ENCODE results near the gene NHLRC2. TPM values are rescaled to one million over a fixed set of nuclear protein-coding genes. Genes with fewer than 3 reads are reported as not detected.

NHLRC2 gene
- total RNA-seq, 1 donor from 2014 or later = 47.6 TPM

GRCh38 chr10:113867904-113868303 lies 13.4 kb downstream of the NHLRC2 start:
- Mint-ChIP-seq H3K4me1 (no peaks in the 10 kb centered on the region), H3K9me3 (peaks cover 12% of the 10 kb centered on the region)
- H3K36me3 ChIP-seq = peaks cover 12% of the 10 kb centered on the region

GRCh38 chr10:113869789-113870188 lies 15.3 kb downstream of the NHLRC2 start:
- Mint-ChIP-seq H3K27ac (no peak overlapping the region), H3K4me1 (no peaks in the 10 kb centered on the region), H3K4me3 (no peak overlapping the region), H3K27me3 (ENCODE audit: insufficient read depth, low read depth) (no peaks in the 10 kb centered on the region), H3K9me3 (peaks cover 17% of the 10 kb centered on the region), H3K36me3 (peaks cover 48% of the 10 kb centered on the region)
- Histone ChIP-seq H4K20me1 (ENCODE audit: low read depth) (peaks cover 13% of the 10 kb centered on the region), H3K4me1 (no peaks in the 10 kb centered on the region), H3K4me3 (no peak overlapping the region), H3K4me2 (no peak overlapping the region), H3K9me3 (ENCODE audit: low read depth) (no peaks in the 10 kb centered on the region), H3K9ac (no peak overlapping the region), H3K27me3 (no peaks in the 10 kb centered on the region), H2AFZ (replicated peaks) (no peak overlapping the region), H3K36me3 (no peaks in the 10 kb centered on the region), H3F3A (ENCODE audit: low read depth) (no peaks in the 10 kb centered on the region), H3K27ac (no peak overlapping the region), H3K79me2 (ENCODE audit: low read depth) (peaks cover 98% of the 10 kb centered on the region)
- no peak for DNase-seq (ENCODE audit: low spot score)
- no peak for TF ChIP-seq CTCF (IDR thresholded peaks at IDR 0.05)
- TF ChIP-seq EZH2 (IDR thresholded peaks at IDR 0.05) = no peak
- no peak for TF ChIP-seq EZH2phosphoT487 (IDR thresholded peaks at IDR 0.05)

More at GRCh38 chr10:113867904-113868303, 13.4 kb downstream of the NHLRC2 start:
- Histone ChIP-seq H3K4me3 (no peak overlapping the region), H3K4me1 (no peaks in the 10 kb centered on the region), H3K9ac (no peak overlapping the region), H3K79me2 (ENCODE audit: low read depth) (peaks cover 98% of the 10 kb centered on the region), H2AFZ (replicated peaks) (no peak overlapping the region), H3K4me2 (no peak overlapping the region), H3K9me3 (ENCODE audit: low read depth) (no peaks in the 10 kb centered on the region), H3F3A (ENCODE audit: low read depth) (no peaks in the 10 kb centered on the region), H4K20me1 (ENCODE audit: low read depth) (peaks cover 9% of the 10 kb centered on the region), H3K27me3 (no peaks in the 10 kb centered on the region), H3K27ac (no peak overlapping the region)
- DNase-seq (ENCODE audit: low spot score) = no peak
- Mint-ChIP-seq H3K27ac (no peak overlapping the region), H3K27me3 (ENCODE audit: insufficient read depth, low read depth) (no peaks in the 10 kb centered on the region), H3K36me3 (peaks cover 47% of the 10 kb centered on the region), H3K4me3 (no peak overlapping the region)
- TF ChIP-seq EZH2phosphoT487 (IDR thresholded peaks at IDR 0.05) = no peak
- TF ChIP-seq CTCF (IDR thresholded peaks at IDR 0.05) = no peak
- TF ChIP-seq EZH2 (IDR thresholded peaks at IDR 0.05) = no peak

- H3K4me3 ChIP-seq = no peak overlapping the region
- no peak overlapping the region for H3K27ac Mint-ChIP-seq
- DNase-seq (ENCODE audit: low spot score) = no peak
- H3F3A ChIP-seq (ENCODE audit: low read depth) = no peaks in the 10 kb centered on the region
- no peaks in the 10 kb centered on the region for H3K9me3 ChIP-seq (ENCODE audit: low read depth)
- H3K4me1 Mint-ChIP-seq = no peaks in the 10 kb centered on the region
- no peak overlapping the region for H3K27ac ChIP-seq
- H3K4me2 ChIP-seq = no peak overlapping the region
- H3K9ac ChIP-seq = no peak overlapping the region
- no peaks in the 10 kb centered on the region for H3K4me1 ChIP-seq
- H3K9me3 Mint-ChIP-seq = peaks cover 17% of the 10 kb centered on the region
- H3K36me3 ChIP-seq = peaks cover 10% of the 10 kb centered on the region
- H2AFZ ChIP-seq (replicated peaks) = no peak overlapping the region
- H3K27me3 Mint-ChIP-seq (ENCODE audit: insufficient read depth, low read depth) = no peaks in the 10 kb centered on the region
- no peak overlapping the region for H3K4me3 Mint-ChIP-seq
- H3K79me2 ChIP-seq (ENCODE audit: low read depth) = peaks cover 93% of the 10 kb centered on the region
- peaks cover 49% of the 10 kb centered on the region for H3K36me3 Mint-ChIP-seq
- no peaks in the 10 kb centered on the region for H3K27me3 ChIP-seq
- TF ChIP-seq EZH2phosphoT487 (IDR thresholded peaks at IDR 0.05) = no peak
- no peak for TF ChIP-seq EZH2 (IDR thresholded peaks at IDR 0.05)
- TF ChIP-seq CTCF (IDR thresholded peaks at IDR 0.05) = no peak
- H4K20me1 ChIP-seq (ENCODE audit: low read depth) = peaks cover 21% of the 10 kb centered on the region
Measured at GRCh38 chr10:113872139-113873030, 17.9 kb downstream of the NHLRC2 start.

All from neural progenitor cell (in vitro differentiated cells).